ENCODE results near the gene NSD1.

The NSD1 gene

DNA sequence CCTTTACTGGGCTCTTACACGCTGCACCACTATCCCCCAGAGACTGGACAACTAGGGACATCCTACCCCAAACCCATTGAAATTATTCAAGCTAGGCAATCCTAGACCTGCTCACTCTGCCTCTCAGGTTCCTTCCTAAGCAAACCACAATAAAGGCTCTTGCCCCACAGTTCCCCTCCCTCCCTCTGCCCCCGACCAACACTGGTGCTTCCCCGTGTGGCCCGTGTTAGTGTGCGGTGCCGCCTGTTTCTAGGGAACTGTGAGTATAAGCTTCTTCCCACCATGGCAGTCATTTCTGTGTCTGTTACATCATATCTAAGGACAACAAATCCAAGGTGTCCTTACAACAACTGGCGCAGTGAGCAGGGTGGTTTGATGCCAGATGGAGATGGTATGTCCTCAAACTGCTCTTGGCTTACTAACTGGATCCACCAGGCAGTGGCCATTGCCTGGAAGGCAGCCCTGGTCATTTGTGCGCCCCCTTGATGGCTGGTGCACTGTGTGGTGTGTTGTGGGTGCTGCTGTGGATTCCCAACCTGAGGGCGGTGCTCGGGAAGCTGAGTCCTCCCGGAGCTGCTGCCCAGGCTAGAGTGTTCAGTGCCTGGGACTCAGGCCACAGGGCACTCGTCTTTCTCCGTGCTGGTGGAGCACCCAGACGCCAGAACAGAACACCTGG, 186.5 kb downstream of the NSD1 start:
- DNase-seq (ENCODE audit: low read depth in 1 of 2, low spot score in 1 of 2), result no peak

DNA sequence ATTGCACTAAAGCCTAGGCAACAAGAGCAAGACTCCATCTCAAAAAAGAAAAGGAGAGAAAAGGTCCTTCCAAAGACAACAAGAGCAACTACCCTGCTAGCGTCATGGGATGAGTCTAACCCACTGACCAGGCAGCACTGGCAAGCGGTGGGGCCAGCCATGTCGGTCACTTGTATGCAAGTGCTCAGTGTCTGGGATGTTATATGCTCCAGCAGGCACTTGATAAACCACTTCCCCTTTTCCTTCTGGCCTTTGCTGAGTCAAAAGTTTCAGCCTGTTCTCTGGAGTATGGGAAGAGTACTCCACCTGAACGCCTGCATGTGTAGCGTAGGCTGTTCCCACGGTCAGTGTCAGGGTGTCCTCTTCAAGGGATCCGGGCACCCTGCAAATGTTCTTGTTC, 187.3 kb downstream of the NSD1 start:
- no peak for DNase-seq (ENCODE audit: low read depth in 1 of 2, low spot score in 1 of 2)

DNA sequence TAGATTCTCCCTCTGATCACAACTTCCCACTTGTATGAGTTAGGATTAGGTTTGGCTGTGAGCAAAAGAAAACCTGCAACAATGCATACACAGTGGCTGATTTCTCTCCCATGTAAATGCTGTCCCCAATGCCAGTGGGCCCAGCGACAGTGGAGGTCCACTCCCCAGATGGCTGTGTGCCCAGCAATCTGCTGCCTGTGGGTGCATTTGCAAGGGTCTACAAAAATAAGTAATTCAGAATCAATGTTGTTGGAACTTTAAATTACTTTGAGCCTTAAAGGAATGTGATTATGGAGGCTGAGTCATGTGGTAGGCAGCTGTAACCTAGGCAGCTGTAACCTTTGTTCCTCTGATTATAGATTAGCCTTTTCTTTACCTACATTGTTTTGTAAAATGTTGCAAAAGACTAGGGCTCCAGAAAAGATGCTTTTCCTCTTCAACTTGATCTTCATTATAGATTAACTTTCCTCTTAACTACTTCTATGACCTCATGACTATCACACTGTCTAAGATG, 192.4 kb downstream of the NSD1 start:
- no peak for DNase-seq (ENCODE audit: low read depth in 1 of 2, low spot score in 1 of 2)

DNA sequence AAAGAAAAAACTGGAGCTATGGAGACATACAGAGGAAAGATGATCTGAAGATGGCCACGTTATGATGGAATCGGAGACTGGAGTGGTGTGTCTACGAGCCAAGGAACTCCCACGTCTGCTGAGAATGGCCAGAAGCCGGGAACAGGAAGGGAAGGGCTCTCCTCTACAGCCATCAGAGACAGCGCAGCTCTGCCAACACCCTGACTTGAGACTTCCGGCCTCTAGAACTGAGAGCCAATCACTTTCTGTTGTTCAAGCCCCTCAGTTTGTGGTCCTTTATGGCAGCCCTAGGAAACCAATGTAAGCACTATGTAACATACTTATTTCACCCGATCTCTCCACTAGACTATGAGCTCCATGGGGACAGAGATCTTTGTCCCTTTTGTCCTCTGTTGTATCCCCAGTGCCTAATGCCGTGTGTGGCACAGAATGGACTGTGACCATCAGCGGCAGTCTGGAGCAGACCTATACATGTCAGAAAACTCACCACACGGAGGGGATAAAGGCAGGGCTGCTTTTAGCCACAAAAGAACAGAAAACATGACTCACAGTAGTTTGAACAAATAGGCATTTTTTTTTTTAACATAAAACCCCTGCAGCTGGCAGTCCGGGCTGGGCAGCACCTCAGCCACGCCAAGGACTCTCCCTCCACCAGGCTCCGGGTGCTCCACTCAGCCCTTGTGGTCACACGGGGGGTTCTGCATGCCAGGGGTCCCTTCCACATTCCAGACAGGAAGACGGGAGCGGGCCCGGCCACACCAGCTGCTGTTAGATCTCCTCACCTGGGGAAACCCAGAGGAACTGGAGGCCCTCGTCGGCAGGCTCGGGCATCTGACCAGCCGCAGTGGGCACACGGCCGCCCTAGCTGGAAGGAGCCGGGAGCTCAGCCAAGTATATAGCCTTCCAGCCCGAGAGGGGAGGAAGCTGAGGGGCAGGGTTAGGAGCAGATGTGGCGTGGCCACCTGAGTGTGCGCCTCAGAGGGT, 194.3 kb downstream of the NSD1 start:
- DNase-seq (ENCODE audit: low read depth in 1 of 2, low spot score in 1 of 2), result no peak

DNA sequence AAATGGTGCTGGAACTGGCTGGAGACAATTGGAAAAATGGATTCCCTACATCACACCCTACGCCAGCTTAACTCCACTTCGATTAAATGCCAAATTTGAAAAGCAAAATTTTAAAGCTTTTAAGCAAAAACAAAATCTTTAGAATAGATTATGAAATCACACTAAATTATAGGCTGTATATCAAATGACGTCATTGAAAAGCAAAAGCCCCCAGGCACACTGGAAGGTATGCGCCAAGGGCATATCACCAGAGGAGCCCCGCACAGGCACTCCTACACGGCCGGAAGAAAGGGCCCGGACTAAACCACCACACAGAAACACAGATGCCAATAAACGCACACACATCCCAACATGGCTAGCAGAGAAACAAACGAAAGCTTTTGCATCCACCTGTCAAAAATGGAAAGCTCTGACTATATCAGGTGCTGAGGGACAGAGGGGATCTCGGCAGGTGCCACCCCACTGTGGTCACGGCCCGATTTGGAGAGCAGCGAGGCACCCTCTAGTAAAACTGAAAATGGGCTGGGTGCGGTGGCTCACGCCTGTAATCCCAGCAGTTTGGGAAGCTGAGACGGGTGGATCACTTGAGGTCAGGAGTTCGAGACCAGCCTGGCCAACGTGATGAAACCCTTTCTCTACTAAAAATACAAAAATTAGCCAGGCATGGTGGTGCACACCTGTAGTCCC, 195.1 kb downstream of the NSD1 start:
- DNase-seq (ENCODE audit: low read depth in 1 of 2, low spot score in 1 of 2), result no peak

DNA sequence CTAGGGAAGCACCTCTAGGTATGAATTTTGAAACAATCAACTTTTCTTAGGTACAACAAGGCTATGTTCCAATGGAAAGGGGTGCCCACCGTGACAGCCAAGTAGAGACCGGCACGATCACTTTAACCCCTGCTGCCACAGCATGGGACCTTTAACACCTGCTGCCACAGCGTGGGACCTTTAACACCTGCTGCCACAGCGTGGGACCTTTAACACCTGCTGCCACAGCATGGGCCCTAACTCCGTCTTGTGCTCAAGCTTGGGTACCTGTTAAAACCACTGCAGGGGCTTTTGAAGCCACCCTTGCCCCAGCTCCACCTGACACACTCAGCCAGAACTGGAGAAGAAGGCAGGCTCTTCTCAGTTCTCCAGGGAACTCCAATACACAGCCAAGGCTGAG, 196.3 kb downstream of the NSD1 start:
- DNase-seq (ENCODE audit: low read depth in 1 of 2, low spot score in 1 of 2), result no peak

DNA sequence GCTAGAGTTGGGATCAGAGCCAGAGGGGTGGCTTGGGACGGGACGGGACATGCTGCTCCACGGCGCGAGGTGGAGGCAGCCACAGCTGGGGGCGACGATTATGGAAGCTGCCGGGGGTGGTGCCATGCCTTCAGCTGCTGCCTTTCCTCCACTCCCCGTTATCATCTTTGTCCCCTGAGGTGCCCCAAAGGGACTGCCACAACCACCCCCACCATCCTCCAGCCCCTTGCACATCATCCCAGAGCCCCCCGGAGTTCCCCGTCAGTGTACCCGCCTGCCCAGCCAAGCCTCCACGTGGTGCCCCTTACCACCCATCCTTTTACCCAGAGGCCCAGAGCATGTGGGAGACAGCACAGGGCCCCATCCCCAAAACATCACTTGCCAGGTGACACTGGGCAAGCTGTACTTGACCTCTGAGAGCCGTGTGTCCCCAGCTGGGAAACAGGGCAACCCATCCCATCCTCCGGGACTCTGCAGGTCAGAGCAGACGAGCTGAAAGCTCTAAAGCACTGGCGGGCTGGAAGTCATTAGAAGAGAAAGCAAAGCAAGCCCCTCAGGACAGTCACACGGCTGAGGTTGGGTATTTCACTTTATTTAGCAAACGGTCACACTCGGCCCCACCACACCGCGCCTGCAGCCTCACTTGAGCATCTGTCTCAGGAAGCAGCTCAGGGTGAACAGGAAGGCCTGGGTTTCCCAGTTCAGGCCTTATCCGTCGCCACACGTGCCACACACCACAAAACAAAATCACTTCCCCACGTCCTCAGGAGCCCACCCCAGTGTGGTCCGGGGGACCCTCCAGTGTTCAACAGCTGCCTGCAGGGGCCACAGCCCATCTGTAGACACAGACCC, 197.6 kb downstream of the NSD1 start:
- DNase-seq (ENCODE audit: low read depth in 1 of 2, low spot score in 1 of 2), result no peak

DNA sequence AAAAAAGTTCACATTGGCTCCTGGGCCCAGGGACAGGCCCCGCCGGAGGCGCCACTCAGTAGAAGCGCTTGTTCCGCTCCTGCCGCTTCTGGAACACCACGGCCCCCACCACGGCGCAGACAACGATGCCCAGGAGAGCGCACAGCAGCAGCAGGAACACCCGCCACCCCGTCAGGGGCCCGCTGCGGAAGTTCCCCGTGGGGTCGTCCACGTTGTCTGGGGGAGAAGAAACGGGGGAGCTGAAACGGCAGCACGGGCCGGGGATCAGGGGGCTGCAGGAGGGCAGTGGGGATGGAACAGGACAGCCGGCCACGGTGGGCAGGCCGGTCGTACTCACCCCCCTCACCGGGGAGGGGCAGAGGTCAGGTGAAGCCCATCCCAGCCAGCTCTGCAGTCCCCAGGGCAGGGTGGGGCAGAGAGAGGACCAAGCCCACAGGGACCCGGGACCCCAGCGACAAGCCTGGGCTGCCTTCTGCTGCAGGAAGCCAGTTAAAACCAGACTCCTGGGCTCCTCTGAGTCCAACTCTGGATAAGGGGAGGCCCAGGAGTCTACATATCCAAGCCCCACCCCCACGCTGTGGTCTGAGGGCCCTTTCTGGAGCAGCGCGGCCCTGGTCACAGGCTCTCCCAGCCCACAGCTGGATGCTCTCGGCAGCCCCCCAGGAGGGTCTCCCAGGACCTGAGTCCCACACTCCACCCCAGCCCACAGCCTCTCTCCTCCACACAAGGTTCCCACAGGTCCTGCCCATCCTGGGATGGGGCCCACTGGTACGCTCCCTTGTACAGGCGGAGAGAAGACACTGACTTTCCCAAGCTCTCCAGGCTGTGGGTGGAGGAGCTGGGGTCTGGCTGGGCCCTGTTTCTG, 198.7 kb downstream of the NSD1 start:
- DNase-seq (ENCODE audit: low read depth in 1 of 2, low spot score in 1 of 2), result no peak

DNA sequence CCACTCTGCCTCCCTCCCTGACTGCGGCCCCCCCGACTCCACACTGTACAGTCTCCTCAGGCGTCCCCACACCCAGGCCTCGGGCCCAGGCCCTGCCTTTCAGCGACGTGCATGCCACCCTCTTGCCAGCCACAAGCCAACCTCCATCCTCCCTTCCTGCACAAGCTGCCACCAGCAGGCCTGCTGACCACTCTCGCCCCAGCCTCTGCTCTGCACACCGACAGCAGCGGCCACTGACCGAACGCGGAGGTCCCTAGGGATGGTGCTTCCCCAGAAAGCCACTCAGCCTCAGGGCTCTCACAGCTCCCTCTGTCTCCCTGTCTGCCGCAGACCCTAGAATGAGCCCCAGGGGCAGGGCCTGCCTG, 199.3 kb downstream of the NSD1 start:
- DNase-seq (ENCODE audit: low read depth in 1 of 2, low spot score in 1 of 2), result no peak

DNA sequence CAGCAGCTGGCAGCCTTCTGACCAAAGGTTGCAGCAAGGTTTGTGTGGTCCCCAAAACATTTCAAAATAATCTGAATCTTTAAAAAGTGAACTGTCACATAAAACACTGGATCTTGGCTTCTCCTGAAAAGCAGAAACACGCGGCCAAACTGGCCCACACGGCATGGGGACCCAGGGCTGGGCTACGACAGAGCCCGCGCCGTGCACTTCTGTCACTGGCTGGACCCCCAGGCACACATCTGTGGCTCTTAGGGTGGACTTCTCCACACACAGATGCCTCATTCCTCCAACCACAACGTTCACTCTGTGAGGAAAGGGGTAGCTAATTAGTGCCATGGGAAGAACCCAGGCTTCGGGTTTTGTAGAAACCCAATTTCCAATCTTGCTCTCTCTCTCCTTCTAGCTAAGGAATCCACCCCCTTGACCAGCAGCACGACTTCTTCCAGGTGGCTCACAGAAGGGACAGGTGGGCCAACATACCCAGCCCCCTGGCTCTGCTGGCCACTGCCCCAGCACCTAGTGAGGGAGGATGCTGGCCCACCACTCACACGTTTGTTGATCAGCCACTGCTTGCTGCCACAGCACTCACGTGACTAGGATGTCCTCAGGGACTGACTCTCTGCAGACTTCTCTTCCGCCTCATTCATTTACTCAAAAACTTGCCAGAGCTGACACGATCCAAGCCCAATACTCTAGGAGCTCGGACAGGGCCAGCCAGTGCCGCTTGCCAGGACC, 200.0 kb downstream of the NSD1 start:
- DNase-seq (ENCODE audit: low read depth in 1 of 2, low spot score in 1 of 2), result no peak

DNA sequence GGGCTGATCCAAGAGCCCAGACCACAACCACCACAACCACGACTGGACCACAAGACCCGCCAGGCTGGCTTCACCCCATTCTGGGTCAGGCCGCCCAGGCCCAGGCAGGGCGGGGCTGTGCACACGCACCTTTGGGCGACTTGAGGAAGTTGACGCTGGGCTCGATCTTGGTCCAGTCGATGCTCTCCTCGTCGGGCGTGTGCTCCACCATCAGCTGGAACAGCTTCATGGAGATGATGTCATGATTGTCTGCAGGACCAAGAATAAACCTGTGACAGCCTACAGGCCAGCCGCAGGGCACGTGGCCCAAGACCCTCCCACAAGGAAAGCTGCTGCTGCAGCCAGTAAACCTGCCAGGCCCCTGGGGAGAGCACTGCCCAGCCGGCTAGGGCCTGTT, 200.6 kb downstream of the NSD1 start:
- DNase-seq (ENCODE audit: low read depth in 1 of 2, low spot score in 1 of 2), result no peak

DNA sequence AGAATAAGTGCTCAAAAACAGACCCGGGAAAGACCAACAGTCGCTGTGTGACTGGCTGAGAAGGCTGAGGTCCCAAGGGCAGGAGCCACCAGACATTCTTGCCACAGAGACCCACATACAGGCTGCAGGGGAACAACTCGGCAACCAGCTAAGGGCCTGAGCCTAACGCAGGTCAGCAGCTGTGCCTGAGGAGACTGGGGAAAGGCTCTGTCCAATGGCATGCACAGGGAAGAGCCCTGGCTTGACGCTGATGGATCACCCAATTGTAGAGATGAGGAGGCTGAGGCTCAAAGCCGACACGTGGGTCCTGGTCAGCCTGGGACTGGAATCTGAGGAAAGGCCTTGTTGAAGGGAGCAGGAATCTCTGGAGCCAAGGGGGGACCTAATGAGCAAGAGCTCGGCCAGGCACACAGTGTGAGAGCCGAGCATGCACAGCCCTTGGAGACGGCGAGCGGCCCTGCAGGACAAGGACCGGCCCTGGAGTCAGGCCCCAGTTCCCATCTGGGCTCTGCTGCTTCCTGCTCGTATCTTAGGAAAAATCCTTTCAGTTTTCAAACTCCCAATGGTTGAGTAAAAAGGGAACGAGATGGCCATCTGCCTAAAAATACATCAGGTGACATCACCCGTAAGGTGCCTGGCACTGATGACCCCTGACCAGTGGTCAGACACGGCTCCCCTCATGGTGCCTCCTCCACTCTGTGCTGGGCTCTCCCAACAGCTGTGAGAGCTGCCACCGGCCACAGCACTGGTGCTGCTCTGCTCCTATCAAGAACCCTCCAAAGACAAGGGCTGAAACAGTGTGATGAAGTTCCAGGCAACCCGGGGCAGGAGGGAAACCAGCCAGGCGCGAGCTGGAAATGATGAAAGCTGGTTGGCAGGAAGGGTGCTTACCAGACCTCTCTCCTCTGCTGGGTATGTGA, 201.5 kb downstream of the NSD1 start:
- DNase-seq (ENCODE audit: low read depth in 1 of 2, low spot score in 1 of 2), result no peak

DNA sequence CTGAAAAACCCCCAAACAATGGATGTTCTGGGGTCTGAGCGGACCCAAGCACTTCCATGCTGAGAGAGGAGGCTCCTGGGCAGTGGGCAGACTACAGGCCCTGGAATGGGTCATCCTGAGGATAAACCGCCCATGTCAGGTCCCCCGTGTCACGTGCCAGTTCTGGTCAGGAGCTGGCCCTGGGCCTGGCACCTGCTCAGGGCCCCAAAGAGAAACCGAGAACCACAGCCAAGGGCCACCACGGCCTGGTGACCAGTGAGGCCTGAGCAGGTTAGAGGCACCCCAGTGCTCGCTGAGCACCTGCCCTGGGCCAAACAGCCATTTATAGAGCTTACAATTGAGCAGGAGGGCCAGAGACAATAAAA, 202.1 kb downstream of the NSD1 start:
- no peak for DNase-seq (ENCODE audit: low read depth in 1 of 2, low spot score in 1 of 2)

DNA sequence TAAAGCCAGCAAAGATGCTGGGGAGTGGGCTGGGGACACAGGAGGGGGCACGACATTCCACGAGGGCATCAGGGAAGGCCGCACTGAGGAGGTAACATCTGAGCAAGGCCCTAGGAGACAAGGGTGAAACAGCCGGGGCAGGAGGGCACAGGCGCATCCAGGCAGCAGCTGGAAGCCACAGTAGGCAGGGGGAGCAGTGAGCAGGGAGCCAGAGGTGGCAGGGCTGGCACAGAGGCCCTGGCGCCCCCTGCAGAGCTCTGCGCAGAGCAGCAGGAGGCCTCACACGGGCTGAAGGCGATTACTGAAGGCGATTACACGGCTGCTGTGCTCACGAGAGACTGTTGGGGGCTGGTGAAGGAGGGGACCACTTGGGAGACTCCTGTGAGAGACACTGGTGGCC, 202.5 kb downstream of the NSD1 start:
- no peak for DNase-seq (ENCODE audit: low read depth in 1 of 2, low spot score in 1 of 2)

DNA sequence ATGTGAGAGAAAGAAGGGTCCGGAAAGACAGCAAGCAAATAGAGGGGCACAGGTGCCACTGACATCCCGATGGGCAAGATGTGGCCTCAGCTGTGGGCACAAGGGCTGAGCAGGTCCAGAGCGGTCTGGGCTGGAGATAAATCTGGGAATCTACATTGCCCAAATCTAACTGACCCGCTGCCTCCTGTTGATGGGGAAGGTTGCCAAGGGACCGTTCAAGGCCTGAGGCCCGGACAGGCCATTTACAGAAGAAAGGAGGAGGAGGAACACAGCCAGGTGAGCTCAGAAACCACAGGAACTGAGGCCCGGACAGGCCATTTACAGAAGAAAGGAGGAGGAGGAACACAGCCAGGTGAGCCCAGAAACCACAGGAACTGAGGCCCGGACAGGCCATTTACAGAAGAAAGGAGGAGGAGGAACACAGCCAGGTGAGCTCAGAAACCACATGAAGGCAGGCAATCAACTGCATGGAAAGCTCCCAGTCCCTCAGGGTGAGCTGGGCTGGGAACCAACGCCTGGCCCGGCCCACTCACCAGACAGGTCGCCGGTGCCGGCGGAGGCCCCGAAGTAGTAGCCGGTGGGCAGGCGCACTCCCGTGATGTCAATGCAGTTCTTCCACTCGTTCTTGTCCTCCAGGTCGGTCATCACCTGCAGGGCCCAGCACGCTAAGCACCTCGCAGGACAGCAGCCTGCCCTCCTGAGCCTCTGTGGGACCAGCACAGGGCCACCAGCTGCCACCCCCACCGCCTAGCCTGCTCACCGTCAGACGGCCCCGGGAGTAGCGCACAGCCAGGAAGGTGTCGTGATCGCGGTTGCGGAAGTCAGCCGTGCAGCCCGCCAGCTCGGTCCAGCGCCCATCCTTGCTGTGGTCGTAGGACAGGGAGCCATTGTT, 203.3 kb downstream of the NSD1 start:
- no peak for DNase-seq (ENCODE audit: low read depth in 1 of 2, low spot score in 1 of 2)

DNA sequence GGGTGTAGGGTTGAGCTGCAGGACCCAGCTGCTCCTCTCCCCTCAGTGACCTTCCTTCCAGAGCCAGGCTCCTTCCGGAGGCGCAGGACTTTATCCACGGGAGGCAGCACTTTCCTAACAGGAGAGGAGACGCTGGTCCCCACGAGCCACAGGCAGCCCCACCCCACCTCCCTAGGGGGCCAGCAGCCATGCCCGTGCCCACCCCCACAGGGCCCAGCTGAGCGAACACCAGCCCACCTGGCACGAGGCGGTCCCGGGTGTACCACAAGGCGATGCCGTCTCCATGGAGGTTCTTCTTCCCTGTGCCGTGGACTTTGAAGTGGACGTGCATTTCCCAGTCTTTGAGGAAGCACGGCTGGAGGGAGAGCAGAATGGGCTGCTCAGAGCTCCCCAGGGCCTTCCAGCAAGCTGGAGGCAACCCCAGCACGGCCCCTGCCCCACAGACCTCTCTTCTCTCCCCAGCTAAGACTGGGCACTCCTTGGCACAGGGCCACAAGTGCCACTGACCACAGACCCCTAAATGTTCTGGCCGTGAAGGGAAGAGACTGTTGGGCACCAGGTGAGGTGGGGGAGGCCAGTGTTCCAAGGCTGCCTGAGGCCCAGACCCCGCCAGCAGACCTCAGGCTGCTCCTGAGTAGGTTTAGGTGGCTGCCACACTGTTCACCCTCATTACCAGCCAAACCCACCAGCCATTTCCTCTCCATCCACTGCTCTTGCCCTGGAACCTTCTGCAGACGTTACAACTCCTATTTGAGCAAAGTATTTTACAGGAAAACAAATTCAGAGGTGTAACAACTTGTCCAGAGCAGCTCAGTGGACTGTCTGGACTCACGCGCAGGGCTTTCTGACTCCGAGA, 204.9 kb downstream of the NSD1 start:
- DNase-seq (ENCODE audit: low read depth in 1 of 2, low spot score in 1 of 2), result no peak
